Psoas muscle (tissue), 8 donors: ENCODE results near the gene KIAA1958. TPM values are rescaled to one million over a fixed set of nuclear protein-coding genes. Genes with fewer than 3 reads are reported as not detected.

Source experiments
- ATAC-seq, 4 donors: fragments of 200-7000 bp; cut with Tn5 transposase; one replicate each; pipeline ENCODE4 v1.9.1; 2020; ENCODE audit warnings: moderate library complexity in 3 of 4, mild to moderate bottlenecking in 2 of 4
- DNase-seq, 2 donors: peaks; one replicate each; pipeline ENCODE4 v3.0.0-alpha.2; 2020
- H3K27ac ChIP-seq: fragments of 200-600 bp; one replicate; pipeline ENCODE4 v1.8.0; 2022
- H3K27me3 ChIP-seq, 3 donors: fragments of 200-600 bp in 1 of 3; one replicate each; pipeline versions ENCODE4 v1.6.1 to v1.8.0; 2013 to 2022; ENCODE audit warnings: low read length in 2 of 3, mild to moderate bottlenecking in 2 of 3, moderate library complexity in 1 of 3; ENCODE audit not compliant: insufficient read depth in 3 of 3
- H3K36me3 ChIP-seq, 2 donors: fragments of 200-600 bp in 1 of 2; one replicate each; pipeline versions ENCODE4 v1.6.1 to v1.8.0; 2013 to 2022; ENCODE audit warnings: low read depth in 1 of 2, mild to moderate bottlenecking in 1 of 2, moderate library complexity in 1 of 2; ENCODE audit not compliant: insufficient read depth in 1 of 2
- H3K4me1 ChIP-seq: fragments of 200-600 bp; one replicate; pipeline ENCODE4 v1.8.0; 2022
- H3K4me3 ChIP-seq: fragments of 200-600 bp; one replicate; pipeline ENCODE4 v1.8.0; 2022; ENCODE audit warnings: mild to moderate bottlenecking
- H3K9me3 ChIP-seq: fragments of 200-600 bp; one replicate; pipeline ENCODE4 v1.8.0; 2022
- WGBS, 3 donors: extraction: QIAGEN DNeasy Blood & Tissue Kit; methylation state at CpG; one replicate each; pipeline versions ENCODE4 v1.1.6 to v1.1.7; 2013; 5-methylcytosine and 5-hydroxymethylcytosine counted together
- intact Hi-C, 2 donors: fragments of 100-400 bp; cut with DNase I; formaldehyde crosslinking; loops; one replicate each; pipeline versions ENCODE4 v1.11.0 to v1.14.2; 2022
- polyA plus RNA-seq, 3 donors: library from polyadenylated mRNA; stranded (reverse); fragments of 200-250 nt; gene quantifications; one replicate each; pipeline ENCODE4 v1.2.3, GENCODE V29; 2013
- total RNA-seq, 4 donors: library from RNA; stranded (reverse); fragmentation: NEBNext Ultra II Directional in 2 of 4; extraction: Animal tissue kit (Norgen Biotek cat#: 25700) in 2 of 4; gene quantifications; one replicate each; pipeline versions ENCODE4 v1.2.1 to v1.2.4, GENCODE V29; 2021 to 2023
- TF ChIP-seq, protein P1 (sequence below): fragments of 200-600 bp; IDR thresholded peaks from one replicate; pipeline ENCODE4 v1.8.0; 2022; ENCODE audit warnings: antibody characterized with exemption
- donor health status: healthy with polysubstance abuse.
- donor health status: DM: no; HTN: no; CAD: no; lungs with moderate emphysema.
- donor health status: Bipolar disorder and iron deficiency.
- donor health status: healthy.
- donor health status: DM: yes; HTN: yes; CAD: no.
- donor health status: DM: no; HTN: no; CAD: no.
- donor health status: DM: no; HTN: no; CAD: no.
- donor health status: DM: yes; HTN: yes; CAD: no.

KIAA1958 gene
- total and polyA plus RNA-seq, 7 donors, result 0.56 to 4.1 (median 1.5) TPM

DNA sequence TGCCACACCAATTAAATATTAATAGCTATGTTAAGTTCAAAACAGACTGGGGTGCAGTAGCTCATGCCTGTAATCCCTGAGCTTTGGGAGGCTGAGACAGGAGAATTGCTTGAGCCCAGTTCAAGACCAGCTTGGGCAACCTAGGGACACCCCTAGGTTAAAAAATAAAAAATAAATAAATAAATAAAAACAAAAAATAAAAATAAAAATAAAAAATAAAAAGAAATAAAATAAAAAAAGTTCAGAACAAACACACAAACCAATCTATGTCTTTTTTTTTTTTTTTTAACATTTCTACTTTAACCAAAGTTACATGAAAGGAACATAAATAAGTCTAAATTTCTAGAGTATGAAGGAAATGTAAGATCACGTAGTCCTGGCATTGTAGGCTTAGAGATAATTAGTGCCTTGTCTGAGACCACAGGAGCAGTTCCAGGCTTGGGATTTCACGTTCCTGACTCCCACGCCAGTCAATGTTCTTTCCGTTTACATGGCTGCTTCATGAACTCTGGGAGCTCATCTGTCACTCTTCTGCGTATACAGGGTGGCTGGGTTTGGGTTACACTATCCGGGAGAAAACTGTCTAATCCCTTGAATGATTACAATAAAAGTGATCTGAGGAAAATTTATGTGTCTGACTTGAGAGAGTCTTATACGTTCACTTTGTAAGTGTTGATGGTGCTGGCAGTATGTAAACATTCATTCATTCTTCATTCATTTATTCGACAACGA is 85.2 kb downstream of the KIAA1958 start:
- Histone ChIP-seq H3K4me3 (no peak overlapping the region), H3K36me3 (peaks cover 0 to 6% of the 10 kb centered on the region in 2 donors), H3K4me1 (no peaks in the 10 kb centered on the region), H3K27me3 (no peaks in the 10 kb centered on the region), H3K27ac (no peak overlapping the region), H3K9me3 (no peaks in the 10 kb centered on the region)
- WGBS, 3 donors, result 88% methylated on average over 9 of the region's 9 CpGs
- ATAC-seq (no peak), DNase-seq (no peak)
- TF ChIP-seq, protein P1, sequence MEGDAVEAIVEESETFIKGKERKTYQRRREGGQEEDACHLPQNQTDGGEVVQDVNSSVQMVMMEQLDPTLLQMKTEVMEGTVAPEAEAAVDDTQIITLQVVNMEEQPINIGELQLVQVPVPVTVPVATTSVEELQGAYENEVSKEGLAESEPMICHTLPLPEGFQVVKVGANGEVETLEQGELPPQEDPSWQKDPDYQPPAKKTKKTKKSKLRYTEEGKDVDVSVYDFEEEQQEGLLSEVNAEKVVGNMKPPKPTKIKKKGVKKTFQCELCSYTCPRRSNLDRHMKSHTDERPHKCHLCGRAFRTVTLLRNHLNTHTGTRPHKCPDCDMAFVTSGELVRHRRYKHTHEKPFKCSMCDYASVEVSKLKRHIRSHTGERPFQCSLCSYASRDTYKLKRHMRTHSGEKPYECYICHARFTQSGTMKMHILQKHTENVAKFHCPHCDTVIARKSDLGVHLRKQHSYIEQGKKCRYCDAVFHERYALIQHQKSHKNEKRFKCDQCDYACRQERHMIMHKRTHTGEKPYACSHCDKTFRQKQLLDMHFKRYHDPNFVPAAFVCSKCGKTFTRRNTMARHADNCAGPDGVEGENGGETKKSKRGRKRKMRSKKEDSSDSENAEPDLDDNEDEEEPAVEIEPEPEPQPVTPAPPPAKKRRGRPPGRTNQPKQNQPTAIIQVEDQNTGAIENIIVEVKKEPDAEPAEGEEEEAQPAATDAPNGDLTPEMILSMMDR, result no peak
- intact Hi-C loops, result no loop called here

DNA sequence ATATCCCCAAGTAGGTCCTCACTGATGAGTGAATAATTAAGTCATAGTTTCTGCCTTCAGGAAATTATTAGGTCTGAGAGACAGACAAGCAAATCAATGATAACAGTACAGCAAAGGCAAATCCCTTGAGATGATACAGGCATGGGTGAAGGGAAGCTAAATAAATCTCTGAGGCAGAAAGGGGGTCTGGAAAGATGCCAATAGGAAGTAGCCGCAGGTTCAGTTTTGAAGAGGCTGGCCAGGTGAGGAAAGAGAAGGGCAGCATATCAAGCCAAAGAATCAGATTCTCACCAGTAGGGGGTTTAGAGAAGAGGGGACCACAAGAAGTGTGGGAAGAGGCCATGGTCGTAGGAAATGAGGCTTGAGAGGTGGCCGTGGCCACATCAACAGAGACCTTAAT is 85.8 kb downstream of the KIAA1958 start:
- intact Hi-C loops, result no loop called here
- no peak for ATAC-seq
- no peaks in the 10 kb centered on the region for H3K4me1 ChIP-seq
- H3K27ac ChIP-seq, result no peak overlapping the region
- 62 to 80% (median 62%) methylated on average over 3 of the region's 3 CpGs for WGBS, 3 donors
- H3K27me3 ChIP-seq, result no peaks in the 10 kb centered on the region
- H3K9me3 ChIP-seq, result no peaks in the 10 kb centered on the region
- DNase-seq, result no peak
- no peak overlapping the region for H3K4me3 ChIP-seq
- TF ChIP-seq, protein P1, result no peak
- H3K36me3 ChIP-seq, result peaks cover 0 to 6% of the 10 kb centered on the region in 2 donors

DNA sequence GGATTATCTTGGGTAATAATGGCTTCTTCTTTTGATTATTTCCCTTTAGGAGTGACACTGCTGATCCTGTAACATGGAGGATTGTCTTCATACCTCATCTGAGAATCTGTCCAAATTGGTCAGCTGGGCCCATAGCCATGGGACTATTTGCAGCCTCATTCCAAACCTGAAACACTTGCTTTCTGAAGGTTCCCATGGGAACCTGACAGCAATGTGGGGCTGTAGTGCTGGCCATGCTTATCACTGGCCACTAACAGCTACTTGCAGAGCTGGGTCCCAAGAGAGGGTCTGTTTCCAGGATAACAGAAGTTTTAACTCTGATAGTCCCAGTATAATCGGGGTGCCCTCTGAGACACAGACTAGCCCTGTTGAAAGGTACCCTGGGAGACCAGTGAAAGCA is 87.4 kb downstream of the KIAA1958 start:
- intact Hi-C loops, result no loop called here
- 86 to 95% (median 94%) methylated on average over 1 of the region's 1 CpG for WGBS, 3 donors
- Histone ChIP-seq H3K36me3 (peaks cover 0 to 6% of the 10 kb centered on the region in 2 donors), H3K4me1 (no peaks in the 10 kb centered on the region), H3K9me3 (no peaks in the 10 kb centered on the region), H3K4me3 (no peak overlapping the region), H3K27ac (no peak overlapping the region), H3K27me3 (no peaks in the 10 kb centered on the region)
- ATAC-seq (no peak), DNase-seq (no peak)
- TF ChIP-seq, protein P1, result no peak

DNA sequence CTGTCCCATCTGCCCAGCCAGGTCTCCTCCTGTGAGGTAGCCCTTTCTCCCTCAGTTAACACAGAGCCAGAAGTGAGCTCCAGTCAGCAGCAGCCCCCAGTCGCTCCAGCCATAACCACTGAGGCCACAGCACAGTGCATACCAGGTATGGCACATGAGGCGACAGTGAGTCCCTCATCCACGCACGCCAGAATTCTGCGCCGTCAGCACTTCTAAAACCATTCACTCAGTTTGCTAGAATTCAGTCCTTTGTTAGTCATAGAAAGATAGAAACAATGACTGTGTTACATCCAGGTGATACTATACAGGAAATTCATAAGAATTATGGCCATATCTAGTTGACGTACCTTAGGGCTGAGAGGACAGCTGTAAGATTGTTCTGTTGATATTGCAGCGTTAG is 88.5 kb downstream of the KIAA1958 start:
- ATAC-seq (no peak), DNase-seq (no peak)
- H3K4me1 ChIP-seq, result no peaks in the 10 kb centered on the region
- 97 to 100% (median 97%) methylated on average over 8 of the region's 8 CpGs for WGBS, 3 donors
- H3K36me3 ChIP-seq, result peaks cover 0 to 6% of the 10 kb centered on the region in 2 donors
- TF ChIP-seq, protein P1, result no peak
- intact Hi-C loops, result no loop called here
- no peaks in the 10 kb centered on the region for H3K27me3 ChIP-seq
- H3K27ac ChIP-seq, result no peak overlapping the region
- no peaks in the 10 kb centered on the region for H3K9me3 ChIP-seq
- H3K4me3 ChIP-seq, result no peak overlapping the region
